Endothelial cell (in vitro differentiated cells): Measurements from ENCODE around the gene SLC6A5. TPM values are rescaled to one million over a fixed set of nuclear protein-coding genes. Genes with fewer than 3 reads are reported as not detected.

Source experiments
- DNase-seq: peaks from one replicate; pipeline ENCODE4 v3.0.0; 2021; ENCODE audit warnings: low spot score
- H3K27ac Mint-ChIP-seq: one replicate; pipeline ENCODE4 v1.8.0; 2021; ENCODE audit warnings: mixed read lengths, inconsistent platforms; ENCODE audit not compliant: unreplicated experiment
- H3K27me3 Mint-ChIP-seq: one replicate; pipeline ENCODE4 v1.8.0; 2021; ENCODE audit warnings: mild to moderate bottlenecking, moderate library complexity, mixed read lengths, inconsistent platforms; ENCODE audit not compliant: unreplicated experiment
- H3K36me3 Mint-ChIP-seq: one replicate; pipeline ENCODE4 v1.8.0; 2021; ENCODE audit warnings: mild to moderate bottlenecking, low read depth, mixed read lengths, inconsistent platforms; ENCODE audit not compliant: unreplicated experiment
- H3K4me1 Mint-ChIP-seq: one replicate; pipeline ENCODE4 v1.8.0; 2021; ENCODE audit warnings: mild to moderate bottlenecking, mixed read lengths, inconsistent platforms; ENCODE audit not compliant: unreplicated experiment
- H3K4me3 Mint-ChIP-seq: one replicate; pipeline ENCODE4 v1.8.0; 2021; ENCODE audit warnings: mild to moderate bottlenecking, mixed read lengths, inconsistent platforms; ENCODE audit not compliant: unreplicated experiment
- H3K9me3 Mint-ChIP-seq: one replicate; pipeline ENCODE4 v1.8.0; 2021; ENCODE audit warnings: mixed read lengths, inconsistent platforms; ENCODE audit not compliant: unreplicated experiment
- CTCF ChIP-seq: fragments of 200-600 bp; sonication (generic); IDR thresholded peaks from one replicate; pipeline ENCODE4 v1.5.0; 2021; ENCODE audit warnings: antibody characterized with exemption; ENCODE audit not compliant: unreplicated experiment
- total RNA-seq: library from RNA; stranded (reverse); fragmentation: NEBNext Ultra II Directional; extraction: Animal tissue kit (Norgen Biotek cat#: 25700); gene quantifications from one replicate; pipeline ENCODE4 v1.2.1, GENCODE V29; 2021; ENCODE audit not compliant: unreplicated experiment

SLC6A5 gene
- total RNA-seq, 1 donor from 2014 or later, result not detected

- TF ChIP-seq CTCF, result no peak
- H3K4me1 Mint-ChIP-seq, result no peaks in the 10 kb centered on the region
- no peaks in the 10 kb centered on the region for H3K36me3 Mint-ChIP-seq
- H3K27ac Mint-ChIP-seq, result no peak overlapping the region
- no peak for DNase-seq
- no peak overlapping the region for H3K4me3 Mint-ChIP-seq
- H3K27me3 Mint-ChIP-seq, result peaks cover 7% of the 10 kb centered on the region
- H3K9me3 Mint-ChIP-seq, result no peaks in the 10 kb centered on the region
Observed at GRCh38 chr11:20605602-20606091, 6.2 kb downstream of the SLC6A5 start.

DNA sequence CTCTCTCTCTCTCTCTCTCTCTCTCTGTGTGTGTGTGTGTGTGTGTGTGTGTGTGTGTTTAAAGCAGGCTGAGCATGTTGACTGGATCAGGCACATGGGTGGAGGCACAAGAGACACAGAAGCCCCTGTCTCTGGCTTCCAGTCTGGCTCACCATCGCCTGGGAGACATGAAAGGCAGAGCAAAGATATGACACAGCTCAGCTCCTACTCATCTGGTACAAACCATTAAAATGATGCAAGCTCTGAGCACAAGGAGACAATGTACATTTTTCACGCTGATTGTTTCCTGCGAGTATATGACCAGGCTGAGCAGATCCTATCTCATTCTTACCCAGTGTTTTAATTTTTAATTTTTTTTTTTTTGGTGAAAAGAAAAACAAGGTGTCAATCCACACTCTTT lies 9.5 kb downstream of the SLC6A5 start:
- peaks cover 2% of the 10 kb centered on the region for H3K4me1 Mint-ChIP-seq
- no peak for TF ChIP-seq CTCF
- H3K9me3 Mint-ChIP-seq, result no peaks in the 10 kb centered on the region
- no peaks in the 10 kb centered on the region for H3K36me3 Mint-ChIP-seq
- no peak overlapping the region for H3K4me3 Mint-ChIP-seq
- H3K27me3 Mint-ChIP-seq, result peaks cover 5% of the 10 kb centered on the region
- H3K27ac Mint-ChIP-seq, result no peak overlapping the region
- DNase-seq, result no peak

DNA sequence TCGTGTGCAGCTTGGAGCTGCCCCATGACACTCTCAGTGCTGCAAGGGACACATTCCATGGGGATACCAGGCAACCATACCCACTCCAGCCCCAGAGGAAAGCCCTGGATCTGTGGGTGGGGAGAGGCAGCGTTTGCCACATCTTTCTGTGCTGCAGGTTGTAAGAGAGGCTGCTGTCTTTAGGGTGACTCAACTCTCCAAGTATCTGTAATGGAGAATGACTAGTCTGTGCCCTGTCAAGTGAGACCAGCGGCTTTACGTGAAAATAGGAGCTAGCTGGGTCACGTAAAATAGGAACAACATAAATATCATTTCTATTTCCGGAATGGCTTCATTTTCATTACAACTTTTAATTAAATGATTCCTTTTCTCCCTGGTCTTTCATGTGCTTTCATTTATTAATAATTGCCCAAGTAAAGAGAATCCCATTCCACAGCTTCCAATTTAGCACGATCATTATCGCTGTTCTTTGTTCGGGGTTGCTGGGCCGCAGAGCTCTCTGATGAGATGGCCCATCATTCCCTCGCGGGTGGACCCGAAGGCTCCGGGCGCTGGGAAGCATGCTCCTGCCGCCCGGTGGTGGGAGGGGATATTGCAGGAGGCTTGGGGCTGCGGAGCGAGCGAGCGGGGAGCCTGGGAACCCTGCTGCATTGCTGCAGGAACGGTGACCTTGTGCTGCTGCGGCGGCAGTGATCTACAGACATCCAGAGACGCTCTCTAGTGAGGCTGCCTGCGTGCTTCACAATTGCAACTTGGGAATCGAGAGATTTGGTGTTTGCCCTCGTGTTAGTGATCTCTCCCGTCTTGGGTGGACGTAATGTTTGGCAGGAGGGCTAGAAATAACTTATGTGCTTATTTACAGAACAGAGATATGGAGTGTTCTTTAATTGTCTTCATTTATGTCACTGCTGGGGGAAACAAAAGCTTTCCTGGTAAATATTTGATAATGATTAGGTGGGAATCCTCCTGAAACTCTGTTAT lies 10.6 kb downstream of the SLC6A5 start:
- Mint-ChIP-seq H3K27me3 (peaks cover 5% of the 10 kb centered on the region), H3K4me3 (no peak overlapping the region), H3K27ac (no peak overlapping the region), H3K4me1 (peaks cover 2% of the 10 kb centered on the region), H3K36me3 (no peaks in the 10 kb centered on the region), H3K9me3 (no peaks in the 10 kb centered on the region)
- DNase-seq, result peak; percentile 95
- TF ChIP-seq CTCF, result peak; percentile 91

- no peak for TF ChIP-seq CTCF
- Mint-ChIP-seq H3K36me3 (no peaks in the 10 kb centered on the region), H3K4me3 (no peak overlapping the region), H3K9me3 (no peaks in the 10 kb centered on the region), H3K27ac (no peak overlapping the region), H3K27me3 (peaks cover 5% of the 10 kb centered on the region), H3K4me1 (peaks cover 2% of the 10 kb centered on the region)
- no peak for DNase-seq
Observed at GRCh38 chr11:20610825-20611224, 11.4 kb downstream of the SLC6A5 start.

GRCh38 chr11:20611445-20611844 lies 12.0 kb downstream of the SLC6A5 start:
- Mint-ChIP-seq H3K36me3 (no peaks in the 10 kb centered on the region), H3K4me1 (peaks cover 2% of the 10 kb centered on the region), H3K4me3 (no peak overlapping the region), H3K27me3 (peaks cover 5% of the 10 kb centered on the region), H3K27ac (no peak overlapping the region), H3K9me3 (no peaks in the 10 kb centered on the region)
- no peak for TF ChIP-seq CTCF
- DNase-seq, result no peak
